Calu3 (cell line): ENCODE measurements around the gene ZNF777. TPM values are rescaled to one million over a fixed set of nuclear protein-coding genes. Genes with fewer than 3 reads are reported as not detected.
A peak's percentile ranks its signal among the peaks of the same experiment; 100 is the strongest.

Experiments
- BruUV-seq: library from RNA; stranded (reverse); fragments of 400-500 nt; replicated peaks from 2 replicates; lab custom pipeline; 2021; lab: Mats Ljungman, UMichigan
- CTCF ChIA-PET: fragments of 300-600 bp; sonication (Branson Sonifier 250); formaldehyde crosslinking; loops from one replicate; lab custom pipeline; 2022; ENCODE audit warnings: antibody characterized with exemption; lab: Charles Lee
- DNase-seq: peaks from one replicate; pipeline ENCODE4 v3.0.0; 2022
- H3K27ac Mint-ChIP-seq: one replicate; pipeline ENCODE4 v1.8.0; 2022; ENCODE audit warnings: mixed read lengths; ENCODE audit not compliant: unreplicated experiment
- H3K27me3 Mint-ChIP-seq: one replicate; pipeline ENCODE4 v1.8.0; 2022; ENCODE audit warnings: mixed read lengths; ENCODE audit not compliant: unreplicated experiment
- H3K36me3 Mint-ChIP-seq: one replicate; pipeline ENCODE4 v1.8.0; 2022; ENCODE audit warnings: mild to moderate bottlenecking, moderate library complexity, mixed read lengths; ENCODE audit not compliant: insufficient read depth, unreplicated experiment
- H3K4me1 Mint-ChIP-seq: one replicate; pipeline ENCODE4 v1.8.0; 2022; ENCODE audit warnings: mild to moderate bottlenecking, low read depth, mixed read lengths; ENCODE audit not compliant: unreplicated experiment
- H3K4me3 Mint-ChIP-seq: one replicate; pipeline ENCODE4 v1.8.0; 2022; ENCODE audit warnings: mild to moderate bottlenecking, low read depth, moderate library complexity, mixed read lengths; ENCODE audit not compliant: unreplicated experiment
- H3K9me3 Mint-ChIP-seq: one replicate; pipeline ENCODE4 v1.8.0; 2022; ENCODE audit warnings: low read depth, mixed read lengths; ENCODE audit not compliant: unreplicated experiment
- CTCF ChIP-seq: fragments of 200-600 bp; IDR thresholded peaks from one replicate; pipeline ENCODE4 v1.8.0; 2022; ENCODE audit warnings: antibody characterized with exemption; ENCODE audit not compliant: unreplicated experiment
- intact Hi-C: fragments of 100-400 bp; cut with micrococcal nuclease; formaldehyde crosslinking; loops from one replicate; pipeline ENCODE4 v1.10.0; 2022; ENCODE audit not compliant: unreplicated experiment
- total RNA-seq: library from RNA; stranded (reverse); gene quantifications from 2 replicates; pipeline ENCODE4 v1.2.3, GENCODE V29; 2022

The ZNF777 gene
- total RNA-seq, 1 experiment from 2014 or later, result 12.3 TPM

- intact Hi-C loops, result no loop called here
These were observed 28.6 kb upstream of the ZNF777 start for GRCh38 chr7:149489391-149490024.

GRCh38 chr7:149479568-149479967 lies 18.7 kb upstream of the ZNF777 start:
- no peak for TF ChIP-seq CTCF
- Mint-ChIP-seq H3K27me3 (no peaks in the 10 kb centered on the region), H3K27ac (no peak overlapping the region), H3K9me3 (no peaks in the 10 kb centered on the region), H3K4me1 (peaks cover 7% of the 10 kb centered on the region), H3K4me3 (no peak overlapping the region), H3K36me3 (peaks cover 13% of the 10 kb centered on the region)
- intact Hi-C loops, result no loop called here
- CTCF ChIA-PET, result no interaction called here
- BruUV-seq, result no TSS peak
- DNase-seq, result no peak

More at GRCh38 chr7:149489391-149490024, 28.6 kb upstream of the ZNF777 start:
- Mint-ChIP-seq H3K9me3 (no peaks in the 10 kb centered on the region), H3K4me1 (no peaks in the 10 kb centered on the region), H3K36me3 (peaks cover 38% of the 10 kb centered on the region), H3K27me3 (no peaks in the 10 kb centered on the region), H3K27ac (no peak overlapping the region), H3K4me3 (no peak overlapping the region)
- CTCF ChIA-PET, result no interaction called here
- BruUV-seq, result no TSS peak
- no peak for TF ChIP-seq CTCF
- DNase-seq, result peak; percentile 36

GRCh38 chr7:149478754-149479153 lies 17.9 kb upstream of the ZNF777 start:
- DNase-seq, result no peak
- Mint-ChIP-seq H3K4me3 (no peak overlapping the region), H3K9me3 (no peaks in the 10 kb centered on the region), H3K27ac (no peak overlapping the region), H3K36me3 (peaks cover 20% of the 10 kb centered on the region), H3K4me1 (peaks cover 7% of the 10 kb centered on the region), H3K27me3 (no peaks in the 10 kb centered on the region)
- no TSS peak for BruUV-seq
- intact Hi-C loops, result no loop called here
- CTCF ChIA-PET, result no interaction called here
- no peak for TF ChIP-seq CTCF

- BruUV-seq, result no TSS peak
- H3K27ac Mint-ChIP-seq, result no peak overlapping the region
- no peaks in the 10 kb centered on the region for H3K27me3 Mint-ChIP-seq
- CTCF ChIA-PET, result no interaction called here
- no peak overlapping the region for H3K4me3 Mint-ChIP-seq
- peaks cover 7% of the 10 kb centered on the region for H3K4me1 Mint-ChIP-seq
- H3K36me3 Mint-ChIP-seq, result peaks cover 22% of the 10 kb centered on the region
- DNase-seq, result no peak
- H3K9me3 Mint-ChIP-seq, result no peaks in the 10 kb centered on the region
- intact Hi-C loops, result no loop called here
- TF ChIP-seq CTCF, result no peak
These were observed 16.9 kb upstream of the ZNF777 start for GRCh38 chr7:149477494-149478443.
